ENCODE data around the gene HEMGN.

DNA sequence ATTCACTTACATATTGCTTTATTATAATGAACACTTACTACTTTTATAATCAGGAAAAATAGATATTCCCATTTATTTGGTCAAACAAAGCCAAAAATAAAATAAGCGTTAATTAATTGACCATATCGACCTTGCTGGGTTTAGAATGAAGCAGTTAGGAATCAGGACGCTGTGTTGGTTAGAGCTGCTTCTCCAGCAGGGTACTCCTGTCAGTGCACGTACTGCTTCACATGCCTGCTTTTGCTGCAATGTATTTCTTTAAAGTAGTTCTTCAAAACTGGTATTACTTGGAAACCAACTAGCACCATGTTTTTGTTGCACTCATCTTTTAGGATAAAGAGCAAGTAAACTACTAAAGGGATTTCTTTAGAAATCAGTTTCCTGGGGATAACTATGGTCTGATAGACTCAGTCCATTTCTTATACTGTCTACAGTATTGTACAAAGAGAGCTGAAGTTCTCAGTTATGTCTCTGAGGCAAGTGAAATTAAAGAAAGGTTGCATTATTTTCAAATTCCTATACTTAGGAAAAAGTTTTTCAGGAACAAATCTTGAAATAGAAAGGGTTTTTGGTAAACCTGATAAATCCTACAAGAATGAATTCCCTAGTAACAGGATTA, 8.9 kb downstream of the HEMGN start:
- TF ChIP-seq, protein P1, sequence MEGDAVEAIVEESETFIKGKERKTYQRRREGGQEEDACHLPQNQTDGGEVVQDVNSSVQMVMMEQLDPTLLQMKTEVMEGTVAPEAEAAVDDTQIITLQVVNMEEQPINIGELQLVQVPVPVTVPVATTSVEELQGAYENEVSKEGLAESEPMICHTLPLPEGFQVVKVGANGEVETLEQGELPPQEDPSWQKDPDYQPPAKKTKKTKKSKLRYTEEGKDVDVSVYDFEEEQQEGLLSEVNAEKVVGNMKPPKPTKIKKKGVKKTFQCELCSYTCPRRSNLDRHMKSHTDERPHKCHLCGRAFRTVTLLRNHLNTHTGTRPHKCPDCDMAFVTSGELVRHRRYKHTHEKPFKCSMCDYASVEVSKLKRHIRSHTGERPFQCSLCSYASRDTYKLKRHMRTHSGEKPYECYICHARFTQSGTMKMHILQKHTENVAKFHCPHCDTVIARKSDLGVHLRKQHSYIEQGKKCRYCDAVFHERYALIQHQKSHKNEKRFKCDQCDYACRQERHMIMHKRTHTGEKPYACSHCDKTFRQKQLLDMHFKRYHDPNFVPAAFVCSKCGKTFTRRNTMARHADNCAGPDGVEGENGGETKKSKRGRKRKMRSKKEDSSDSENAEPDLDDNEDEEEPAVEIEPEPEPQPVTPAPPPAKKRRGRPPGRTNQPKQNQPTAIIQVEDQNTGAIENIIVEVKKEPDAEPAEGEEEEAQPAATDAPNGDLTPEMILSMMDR (IDR thresholded peaks at IDR 0.05) = no peak
- no peak for TF ChIP-seq POLR2A (IDR thresholded peaks at IDR 0.05)

Measured in uterus (tissue), 2 donors.